Measurements from ENCODE around the gene ARHGAP12.

- no peak for TF ChIP-seq POLR2A (IDR thresholded peaks at IDR 0.05; ENCODE audit: low read length)
- no peak for TF ChIP-seq GATA1 (IDR thresholded peaks at IDR 0.05; ENCODE audit: low read depth, low read length)
Observed at GRCh38 chr10:31847515-31847914, 81.1 kb downstream of the ARHGAP12 start.
